K562 (cell line): ENCODE data around the gene PRKAG2. TPM values are rescaled to one million over a fixed set of nuclear protein-coding genes. Genes with fewer than 3 reads are reported as not detected.

Source experiments
- EZH2 ChIP-seq: IDR thresholded peaks from 2 replicates; pipeline ENCODE4 v1.6.1; 2012; ENCODE audit warnings: low read depth, mild to moderate bottlenecking, inconsistent platforms, low read length, borderline replicate concordance
- FOXK2 ChIP-seq, 2 experiments: fragments of 450-650 bp; IDR thresholded peaks in 1 of 2; conservative IDR thresholded peaks in 1 of 2; 2 replicates each; pipeline ENCODE4 v1.6.1; 2016; ENCODE audit warnings: low read depth in 2 of 2, mild to moderate bottlenecking in 1 of 2
- HDAC8 ChIP-seq: fragments of 450-650 bp; IDR thresholded peaks from 2 replicates; pipeline ENCODE4 v1.6.1; 2016; ENCODE audit warnings: mild to moderate bottlenecking, missing genetic modification characterization, moderate library complexity, missing compliant biosample characterization
- ZNF57 ChIP-seq: fragments of 450-650 bp; formaldehyde crosslinking; IDR thresholded peaks from 2 replicates; pipeline ENCODE4 v1.4.0; 2020; ENCODE audit warnings: mild to moderate bottlenecking, moderate library complexity
- polyA plus RNA-seq, 8 experiments: library from polyadenylated mRNA; depleted of rRNA in 4 of 8; stranded (reverse) in 5 of 8; unstranded in 3 of 8; fragments of >200 nt; fragmentation: Nextera tagmentation in 2 of 8; fragmentation: Illumina TruSeq in 1 of 8; extraction: Ambion mirVana in 2 of 8; extraction: Trizol in 1 of 8; gene quantifications; 2 replicates each; pipeline versions ENCODE4 v1.2.1 to v1.2.3, GENCODE V29; 2011 to 2014; ENCODE audit warnings: inconsistent platforms in 1 of 8, missing spikeins in 1 of 8
- total RNA-seq, 7 experiments: library from RNA; depleted of rRNA in 6 of 7; stranded (reverse); fragments of >200 nt in 6 of 7; fragmentation: Illumina TruSeq in 2 of 7; extraction: Trizol in 2 of 7; gene quantifications; 2 replicates each; pipeline versions ENCODE4 v1.2.1 to v1.2.3, GENCODE V29; 2011 to 2021; ENCODE audit warnings: low replicate concordance in 1 of 7
- TF ChIP-seq, protein P1 (sequence below): fragments of 450-650 bp; IDR thresholded peaks from 2 replicates; pipeline ENCODE4 v1.6.1; 2016; ENCODE audit warnings: mild to moderate bottlenecking, moderate library complexity
- TF ChIP-seq, protein P2 (sequence below): sonication (generic); formaldehyde crosslinking; IDR thresholded peaks from 2 replicates; pipeline ENCODE4 v1.8.0; 2022; ENCODE audit warnings: mild to moderate bottlenecking, low read depth, missing genetic modification reagents
- TF ChIP-seq, protein P3 (sequence below): fragments of 250-450 bp; sonication (Bioruptor Pico); IDR thresholded peaks from 2 replicates; pipeline ENCODE4 v1.4.0; 2020; ENCODE audit warnings: mild to moderate bottlenecking, moderate library complexity

The PRKAG2 gene
- total and polyA plus RNA-seq, 9 of the 15 experiments (the other 6 are each of a cell fraction or from before 2014, with no cell fraction given), result 0.99 to 5.6 (median 3.3) TPM

DNA sequence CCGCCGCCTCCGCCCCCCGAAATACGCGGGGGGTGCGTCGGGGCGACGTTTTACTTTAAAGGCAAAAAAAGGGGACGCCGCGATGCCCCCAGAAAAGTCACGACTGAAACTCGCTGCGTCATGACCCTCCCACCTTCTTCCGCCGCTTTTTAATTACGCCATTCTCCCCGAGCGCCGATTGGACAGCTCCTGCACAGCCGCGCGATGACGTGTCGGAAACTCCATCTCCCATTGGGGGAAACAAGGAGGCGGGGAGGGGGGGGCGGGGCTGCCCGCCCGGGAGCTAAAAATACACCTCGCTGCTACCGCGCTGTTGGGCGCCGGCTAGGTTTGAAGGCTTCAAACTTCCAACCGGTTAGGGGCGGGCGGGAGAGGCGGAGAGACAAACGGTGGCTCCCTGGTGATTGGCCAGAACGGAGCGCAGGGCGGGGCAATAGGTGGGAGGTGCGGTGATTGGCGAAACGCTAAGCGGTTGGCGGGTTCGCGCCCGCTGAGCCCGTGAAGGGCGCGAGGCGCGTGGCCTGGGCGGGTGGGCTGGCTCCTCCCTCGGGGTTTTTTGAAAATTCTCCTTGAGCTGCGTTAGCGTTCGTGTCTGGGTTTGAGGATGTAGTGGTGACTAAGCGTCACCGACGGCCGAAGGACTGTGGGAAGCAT is 357.0 kb downstream of the PRKAG2 start, which contains the start of gene RHEB (continued):
- TF ChIP-seq, protein P1, sequence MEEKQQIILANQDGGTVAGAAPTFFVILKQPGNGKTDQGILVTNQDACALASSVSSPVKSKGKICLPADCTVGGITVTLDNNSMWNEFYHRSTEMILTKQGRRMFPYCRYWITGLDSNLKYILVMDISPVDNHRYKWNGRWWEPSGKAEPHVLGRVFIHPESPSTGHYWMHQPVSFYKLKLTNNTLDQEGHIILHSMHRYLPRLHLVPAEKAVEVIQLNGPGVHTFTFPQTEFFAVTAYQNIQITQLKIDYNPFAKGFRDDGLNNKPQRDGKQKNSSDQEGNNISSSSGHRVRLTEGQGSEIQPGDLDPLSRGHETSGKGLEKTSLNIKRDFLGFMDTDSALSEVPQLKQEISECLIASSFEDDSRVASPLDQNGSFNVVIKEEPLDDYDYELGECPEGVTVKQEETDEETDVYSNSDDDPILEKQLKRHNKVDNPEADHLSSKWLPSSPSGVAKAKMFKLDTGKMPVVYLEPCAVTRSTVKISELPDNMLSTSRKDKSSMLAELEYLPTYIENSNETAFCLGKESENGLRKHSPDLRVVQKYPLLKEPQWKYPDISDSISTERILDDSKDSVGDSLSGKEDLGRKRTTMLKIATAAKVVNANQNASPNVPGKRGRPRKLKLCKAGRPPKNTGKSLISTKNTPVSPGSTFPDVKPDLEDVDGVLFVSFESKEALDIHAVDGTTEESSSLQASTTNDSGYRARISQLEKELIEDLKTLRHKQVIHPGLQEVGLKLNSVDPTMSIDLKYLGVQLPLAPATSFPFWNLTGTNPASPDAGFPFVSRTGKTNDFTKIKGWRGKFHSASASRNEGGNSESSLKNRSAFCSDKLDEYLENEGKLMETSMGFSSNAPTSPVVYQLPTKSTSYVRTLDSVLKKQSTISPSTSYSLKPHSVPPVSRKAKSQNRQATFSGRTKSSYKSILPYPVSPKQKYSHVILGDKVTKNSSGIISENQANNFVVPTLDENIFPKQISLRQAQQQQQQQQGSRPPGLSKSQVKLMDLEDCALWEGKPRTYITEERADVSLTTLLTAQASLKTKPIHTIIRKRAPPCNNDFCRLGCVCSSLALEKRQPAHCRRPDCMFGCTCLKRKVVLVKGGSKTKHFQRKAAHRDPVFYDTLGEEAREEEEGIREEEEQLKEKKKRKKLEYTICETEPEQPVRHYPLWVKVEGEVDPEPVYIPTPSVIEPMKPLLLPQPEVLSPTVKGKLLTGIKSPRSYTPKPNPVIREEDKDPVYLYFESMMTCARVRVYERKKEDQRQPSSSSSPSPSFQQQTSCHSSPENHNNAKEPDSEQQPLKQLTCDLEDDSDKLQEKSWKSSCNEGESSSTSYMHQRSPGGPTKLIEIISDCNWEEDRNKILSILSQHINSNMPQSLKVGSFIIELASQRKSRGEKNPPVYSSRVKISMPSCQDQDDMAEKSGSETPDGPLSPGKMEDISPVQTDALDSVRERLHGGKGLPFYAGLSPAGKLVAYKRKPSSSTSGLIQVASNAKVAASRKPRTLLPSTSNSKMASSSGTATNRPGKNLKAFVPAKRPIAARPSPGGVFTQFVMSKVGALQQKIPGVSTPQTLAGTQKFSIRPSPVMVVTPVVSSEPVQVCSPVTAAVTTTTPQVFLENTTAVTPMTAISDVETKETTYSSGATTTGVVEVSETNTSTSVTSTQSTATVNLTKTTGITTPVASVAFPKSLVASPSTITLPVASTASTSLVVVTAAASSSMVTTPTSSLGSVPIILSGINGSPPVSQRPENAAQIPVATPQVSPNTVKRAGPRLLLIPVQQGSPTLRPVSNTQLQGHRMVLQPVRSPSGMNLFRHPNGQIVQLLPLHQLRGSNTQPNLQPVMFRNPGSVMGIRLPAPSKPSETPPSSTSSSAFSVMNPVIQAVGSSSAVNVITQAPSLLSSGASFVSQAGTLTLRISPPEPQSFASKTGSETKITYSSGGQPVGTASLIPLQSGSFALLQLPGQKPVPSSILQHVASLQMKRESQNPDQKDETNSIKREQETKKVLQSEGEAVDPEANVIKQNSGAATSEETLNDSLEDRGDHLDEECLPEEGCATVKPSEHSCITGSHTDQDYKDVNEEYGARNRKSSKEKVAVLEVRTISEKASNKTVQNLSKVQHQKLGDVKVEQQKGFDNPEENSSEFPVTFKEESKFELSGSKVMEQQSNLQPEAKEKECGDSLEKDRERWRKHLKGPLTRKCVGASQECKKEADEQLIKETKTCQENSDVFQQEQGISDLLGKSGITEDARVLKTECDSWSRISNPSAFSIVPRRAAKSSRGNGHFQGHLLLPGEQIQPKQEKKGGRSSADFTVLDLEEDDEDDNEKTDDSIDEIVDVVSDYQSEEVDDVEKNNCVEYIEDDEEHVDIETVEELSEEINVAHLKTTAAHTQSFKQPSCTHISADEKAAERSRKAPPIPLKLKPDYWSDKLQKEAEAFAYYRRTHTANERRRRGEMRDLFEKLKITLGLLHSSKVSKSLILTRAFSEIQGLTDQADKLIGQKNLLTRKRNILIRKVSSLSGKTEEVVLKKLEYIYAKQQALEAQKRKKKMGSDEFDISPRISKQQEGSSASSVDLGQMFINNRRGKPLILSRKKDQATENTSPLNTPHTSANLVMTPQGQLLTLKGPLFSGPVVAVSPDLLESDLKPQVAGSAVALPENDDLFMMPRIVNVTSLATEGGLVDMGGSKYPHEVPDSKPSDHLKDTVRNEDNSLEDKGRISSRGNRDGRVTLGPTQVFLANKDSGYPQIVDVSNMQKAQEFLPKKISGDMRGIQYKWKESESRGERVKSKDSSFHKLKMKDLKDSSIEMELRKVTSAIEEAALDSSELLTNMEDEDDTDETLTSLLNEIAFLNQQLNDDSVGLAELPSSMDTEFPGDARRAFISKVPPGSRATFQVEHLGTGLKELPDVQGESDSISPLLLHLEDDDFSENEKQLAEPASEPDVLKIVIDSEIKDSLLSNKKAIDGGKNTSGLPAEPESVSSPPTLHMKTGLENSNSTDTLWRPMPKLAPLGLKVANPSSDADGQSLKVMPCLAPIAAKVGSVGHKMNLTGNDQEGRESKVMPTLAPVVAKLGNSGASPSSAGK, result peak; percentile 99
- TF ChIP-seq ZNF57 (CRISPR knock-in tag) (no peak), FOXK2 (conservative IDR thresholded peaks at IDR 0.05 in 1 of 2, IDR thresholded peaks at IDR 0.05 in 1 of 2; ENCODE audit: low read depth in 2 of 2) (peak; percentile 90 to 91; a peak in 3 of 4 replicates), EZH2 (no peak), HDAC8 (tag) (no peak)
- TF ChIP-seq, protein P2, sequence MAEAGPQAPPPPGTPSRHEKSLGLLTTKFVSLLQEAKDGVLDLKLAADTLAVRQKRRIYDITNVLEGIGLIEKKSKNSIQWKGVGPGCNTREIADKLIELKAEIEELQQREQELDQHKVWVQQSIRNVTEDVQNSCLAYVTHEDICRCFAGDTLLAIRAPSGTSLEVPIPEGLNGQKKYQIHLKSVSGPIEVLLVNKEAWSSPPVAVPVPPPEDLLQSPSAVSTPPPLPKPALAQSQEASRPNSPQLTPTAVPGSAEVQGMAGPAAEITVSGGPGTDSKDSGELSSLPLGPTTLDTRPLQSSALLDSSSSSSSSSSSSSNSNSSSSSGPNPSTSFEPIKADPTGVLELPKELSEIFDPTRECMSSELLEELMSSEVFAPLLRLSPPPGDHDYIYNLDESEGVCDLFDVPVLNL (CRISPR knock-in tag), result peak; percentile 81; the same call in 1 of the 2 replicates
- TF ChIP-seq, protein P3, sequence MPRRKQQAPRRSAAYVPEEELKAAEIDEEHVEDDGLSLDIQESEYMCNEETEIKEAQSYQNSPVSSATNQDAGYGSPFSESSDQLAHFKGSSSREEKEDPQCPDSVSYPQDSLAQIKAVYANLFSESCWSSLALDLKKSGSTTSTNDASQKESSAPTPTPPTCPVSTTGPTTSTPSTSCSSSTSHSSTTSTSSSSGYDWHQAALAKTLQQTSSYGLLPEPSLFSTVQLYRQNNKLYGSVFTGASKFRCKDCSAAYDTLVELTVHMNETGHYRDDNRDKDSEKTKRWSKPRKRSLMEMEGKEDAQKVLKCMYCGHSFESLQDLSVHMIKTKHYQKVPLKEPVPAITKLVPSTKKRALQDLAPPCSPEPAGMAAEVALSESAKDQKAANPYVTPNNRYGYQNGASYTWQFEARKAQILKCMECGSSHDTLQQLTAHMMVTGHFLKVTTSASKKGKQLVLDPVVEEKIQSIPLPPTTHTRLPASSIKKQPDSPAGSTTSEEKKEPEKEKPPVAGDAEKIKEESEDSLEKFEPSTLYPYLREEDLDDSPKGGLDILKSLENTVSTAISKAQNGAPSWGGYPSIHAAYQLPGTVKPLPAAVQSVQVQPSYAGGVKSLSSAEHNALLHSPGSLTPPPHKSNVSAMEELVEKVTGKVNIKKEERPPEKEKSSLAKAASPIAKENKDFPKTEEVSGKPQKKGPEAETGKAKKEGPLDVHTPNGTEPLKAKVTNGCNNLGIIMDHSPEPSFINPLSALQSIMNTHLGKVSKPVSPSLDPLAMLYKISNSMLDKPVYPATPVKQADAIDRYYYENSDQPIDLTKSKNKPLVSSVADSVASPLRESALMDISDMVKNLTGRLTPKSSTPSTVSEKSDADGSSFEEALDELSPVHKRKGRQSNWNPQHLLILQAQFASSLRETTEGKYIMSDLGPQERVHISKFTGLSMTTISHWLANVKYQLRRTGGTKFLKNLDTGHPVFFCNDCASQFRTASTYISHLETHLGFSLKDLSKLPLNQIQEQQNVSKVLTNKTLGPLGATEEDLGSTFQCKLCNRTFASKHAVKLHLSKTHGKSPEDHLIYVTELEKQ (CRISPR knock-in tag), result no peak
